Keratinocyte (primary cell): ENCODE results near the gene TTI1.

Source experiments
- EZH2 ChIP-seq: IDR thresholded peaks from one replicate; pipeline ENCODE4 v1.6.1; 2012; ENCODE audit warnings: inconsistent platforms, mild to moderate bottlenecking, low read length, moderate library complexity
- TF ChIP-seq, protein P1 (sequence below), 3 experiments: IDR thresholded peaks in 1 of 3; conservative IDR thresholded peaks in 1 of 3; optimal IDR thresholded peaks in 1 of 3; 2 replicates in 2 of 3; 3 replicates in 1 of 3; pipeline versions ENCODE3 to v1.5.1; 2011; ENCODE audit warnings: low read length in 3 of 3, mild to moderate bottlenecking in 3 of 3, moderate library complexity in 2 of 3, control low read depth in 1 of 3, inconsistent platforms in 1 of 3; ENCODE audit not compliant: insufficient read depth in 2 of 3; ENCODE audit errors: extremely low read depth in 1 of 3

DNA sequence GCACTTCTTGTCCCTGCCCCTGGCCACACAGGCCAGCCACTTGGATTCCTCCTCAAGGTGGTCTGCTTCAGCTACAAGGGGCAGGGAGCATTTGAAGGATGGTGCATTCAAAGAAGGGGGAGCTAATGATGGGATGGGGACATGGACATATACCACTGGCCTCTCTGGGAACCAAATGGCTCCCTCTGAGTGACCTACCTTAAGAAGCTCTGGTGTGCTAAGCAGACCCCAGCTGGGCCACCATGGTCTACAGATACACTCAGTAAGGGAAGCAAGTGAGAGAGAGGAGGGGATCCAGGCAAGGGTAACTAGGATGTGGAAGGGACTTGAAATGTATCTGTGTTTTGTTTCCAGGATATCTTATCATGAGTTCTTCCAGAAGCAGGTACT lies 62.4 kb downstream of the TTI1 start:
- TF ChIP-seq, protein P1, sequence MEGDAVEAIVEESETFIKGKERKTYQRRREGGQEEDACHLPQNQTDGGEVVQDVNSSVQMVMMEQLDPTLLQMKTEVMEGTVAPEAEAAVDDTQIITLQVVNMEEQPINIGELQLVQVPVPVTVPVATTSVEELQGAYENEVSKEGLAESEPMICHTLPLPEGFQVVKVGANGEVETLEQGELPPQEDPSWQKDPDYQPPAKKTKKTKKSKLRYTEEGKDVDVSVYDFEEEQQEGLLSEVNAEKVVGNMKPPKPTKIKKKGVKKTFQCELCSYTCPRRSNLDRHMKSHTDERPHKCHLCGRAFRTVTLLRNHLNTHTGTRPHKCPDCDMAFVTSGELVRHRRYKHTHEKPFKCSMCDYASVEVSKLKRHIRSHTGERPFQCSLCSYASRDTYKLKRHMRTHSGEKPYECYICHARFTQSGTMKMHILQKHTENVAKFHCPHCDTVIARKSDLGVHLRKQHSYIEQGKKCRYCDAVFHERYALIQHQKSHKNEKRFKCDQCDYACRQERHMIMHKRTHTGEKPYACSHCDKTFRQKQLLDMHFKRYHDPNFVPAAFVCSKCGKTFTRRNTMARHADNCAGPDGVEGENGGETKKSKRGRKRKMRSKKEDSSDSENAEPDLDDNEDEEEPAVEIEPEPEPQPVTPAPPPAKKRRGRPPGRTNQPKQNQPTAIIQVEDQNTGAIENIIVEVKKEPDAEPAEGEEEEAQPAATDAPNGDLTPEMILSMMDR (optimal IDR thresholded peaks at IDR 0.05 in 1 of 3, IDR thresholded peaks at IDR 0.05 in 1 of 3, conservative IDR thresholded peaks at IDR 0.05 in 1 of 3; ENCODE audit: extremely low read depth in 1 of 3, insufficient read depth in 2 of 3, low read length in 3 of 3) = no peak
- TF ChIP-seq EZH2 = no peak
